ENCODE measurements around the gene RFTN2. TPM values are rescaled to one million over a fixed set of nuclear protein-coding genes. Genes with fewer than 3 reads are reported as not detected.
A peak's percentile ranks its signal among the peaks of the same experiment; 100 is the strongest.
"Not testable (repeated sequence)": the region's sequence is repeated elsewhere in the genome, so short reads cannot be mapped to it uniquely, and the experiment has no call there.

Gene RFTN2
- total and polyA plus RNA-seq, 8 donors = 4.5 to 35.2 (median 20.4) TPM

DNA sequence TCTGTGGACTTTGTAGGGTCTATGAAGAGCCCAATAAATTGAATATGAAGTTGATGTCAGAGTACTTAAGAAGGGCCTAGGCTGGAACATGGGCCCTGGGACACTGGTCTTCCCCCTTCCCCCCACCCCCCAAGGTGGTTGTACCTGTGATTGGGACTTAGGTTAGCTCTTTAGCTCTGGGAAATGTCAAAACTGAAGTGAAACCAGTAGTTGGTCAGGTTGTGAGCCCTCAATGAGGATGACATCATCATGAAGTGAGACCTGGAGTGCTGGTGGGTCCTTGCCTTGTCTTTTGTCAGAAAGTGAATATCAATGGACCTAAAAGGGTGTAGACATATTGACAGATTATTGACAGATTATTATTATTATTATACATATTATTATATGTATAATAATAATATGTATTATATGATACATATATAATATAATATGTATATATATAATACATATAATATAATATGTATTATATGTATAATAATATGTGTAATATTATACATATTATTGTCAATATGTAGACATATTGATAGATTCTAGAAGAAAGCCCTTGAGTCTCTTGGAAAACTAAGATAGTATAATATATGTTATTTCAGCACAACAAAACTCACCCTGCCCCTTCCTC lies 35.1 kb upstream of the RFTN2 start:
- Histone ChIP-seq H3K36me3 (peaks cover 0 to 8% of the 10 kb centered on the region in 2 donors), H3K27ac (no peak overlapping the region), H3K4me1 (peaks cover 25 to 35% of the 10 kb centered on the region in 2 donors), H3K4me3 (no peak overlapping the region), H3K27me3 (no peaks in the 10 kb centered on the region), H3K9me3 (no peaks in the 10 kb centered on the region)
- DNase-seq = no peak
- TF ChIP-seq, protein P1, sequence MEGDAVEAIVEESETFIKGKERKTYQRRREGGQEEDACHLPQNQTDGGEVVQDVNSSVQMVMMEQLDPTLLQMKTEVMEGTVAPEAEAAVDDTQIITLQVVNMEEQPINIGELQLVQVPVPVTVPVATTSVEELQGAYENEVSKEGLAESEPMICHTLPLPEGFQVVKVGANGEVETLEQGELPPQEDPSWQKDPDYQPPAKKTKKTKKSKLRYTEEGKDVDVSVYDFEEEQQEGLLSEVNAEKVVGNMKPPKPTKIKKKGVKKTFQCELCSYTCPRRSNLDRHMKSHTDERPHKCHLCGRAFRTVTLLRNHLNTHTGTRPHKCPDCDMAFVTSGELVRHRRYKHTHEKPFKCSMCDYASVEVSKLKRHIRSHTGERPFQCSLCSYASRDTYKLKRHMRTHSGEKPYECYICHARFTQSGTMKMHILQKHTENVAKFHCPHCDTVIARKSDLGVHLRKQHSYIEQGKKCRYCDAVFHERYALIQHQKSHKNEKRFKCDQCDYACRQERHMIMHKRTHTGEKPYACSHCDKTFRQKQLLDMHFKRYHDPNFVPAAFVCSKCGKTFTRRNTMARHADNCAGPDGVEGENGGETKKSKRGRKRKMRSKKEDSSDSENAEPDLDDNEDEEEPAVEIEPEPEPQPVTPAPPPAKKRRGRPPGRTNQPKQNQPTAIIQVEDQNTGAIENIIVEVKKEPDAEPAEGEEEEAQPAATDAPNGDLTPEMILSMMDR (IDR thresholded peaks at IDR 0.05) = no peak
- intact Hi-C loops (cut with DNase I) = loop anchor here in 1 of 2 donors (10.0 kb wide), 1 partner anchor 64 kb away; no protein-coding TSS in a partner anchor
- no peak for ATAC-seq

DNA sequence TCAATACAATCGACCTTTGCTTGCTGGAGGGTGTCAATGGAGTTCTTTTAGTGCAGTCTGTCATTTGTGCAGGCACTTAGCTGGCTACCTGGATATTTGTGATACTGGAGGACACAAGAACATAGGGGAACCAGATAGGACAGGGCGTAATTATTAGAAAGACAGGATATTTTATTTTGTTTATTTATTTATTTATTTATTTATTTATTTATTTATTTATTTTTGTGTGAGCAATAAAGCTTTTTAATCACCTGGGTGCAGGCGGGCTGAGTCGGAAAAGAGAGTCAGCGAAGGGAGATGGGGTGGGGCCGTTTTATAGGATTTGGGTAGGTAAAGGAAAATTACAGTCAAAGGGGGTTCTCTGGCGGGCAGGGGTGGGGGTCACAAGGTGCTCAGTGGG lies 33.8 kb upstream of the RFTN2 start:
- H3K27ac ChIP-seq; intact Hi-C loops (cut with DNase I); ATAC-seq: not testable (repeated sequence)

DNA sequence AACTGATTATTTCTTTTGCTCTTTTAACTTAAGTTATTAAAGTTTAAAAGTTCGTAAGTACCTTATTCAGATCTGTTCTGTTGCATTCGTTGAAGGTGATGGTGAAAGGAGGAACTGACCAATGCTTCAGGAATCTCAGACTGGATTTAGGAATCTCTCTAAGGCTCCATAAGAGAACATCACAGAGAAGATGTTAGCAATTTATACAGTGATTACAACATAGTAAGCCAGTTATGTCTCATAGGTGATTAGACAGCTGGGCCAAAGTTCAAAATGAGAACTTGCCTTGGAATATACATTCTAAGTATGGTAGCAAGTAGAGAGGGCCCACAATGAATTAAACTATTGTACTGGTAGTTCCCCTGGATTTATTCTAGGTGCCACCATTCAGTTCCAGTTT lies 32.9 kb upstream of the RFTN2 start:
- intact Hi-C loops (cut with DNase I) = no loop called here
- Histone ChIP-seq H3K4me3 (peak overlapping the region in 1 of 2 donors; percentile 86), H3K27me3 (no peaks in the 10 kb centered on the region), H3K4me1 (peaks cover 25 to 42% of the 10 kb centered on the region in 2 donors), H3K9me3 (no peaks in the 10 kb centered on the region), H3K36me3 (no peaks in the 10 kb centered on the region), H3K27ac (no peak overlapping the region)
- no peak for DNase-seq
- no peak for ATAC-seq
- TF ChIP-seq, protein P1 (IDR thresholded peaks at IDR 0.05) = no peak

More for the DNA sequence above, 33.8 kb upstream of the RFTN2 start:
- not testable (repeated sequence) for H3K36me3 ChIP-seq, DNase-seq, H3K27me3 ChIP-seq, H3K9me3 ChIP-seq, H3K4me3 ChIP-seq
- H3K4me1 ChIP-seq = peaks cover 25 to 42% of the 10 kb centered on the region in 2 donors

DNA sequence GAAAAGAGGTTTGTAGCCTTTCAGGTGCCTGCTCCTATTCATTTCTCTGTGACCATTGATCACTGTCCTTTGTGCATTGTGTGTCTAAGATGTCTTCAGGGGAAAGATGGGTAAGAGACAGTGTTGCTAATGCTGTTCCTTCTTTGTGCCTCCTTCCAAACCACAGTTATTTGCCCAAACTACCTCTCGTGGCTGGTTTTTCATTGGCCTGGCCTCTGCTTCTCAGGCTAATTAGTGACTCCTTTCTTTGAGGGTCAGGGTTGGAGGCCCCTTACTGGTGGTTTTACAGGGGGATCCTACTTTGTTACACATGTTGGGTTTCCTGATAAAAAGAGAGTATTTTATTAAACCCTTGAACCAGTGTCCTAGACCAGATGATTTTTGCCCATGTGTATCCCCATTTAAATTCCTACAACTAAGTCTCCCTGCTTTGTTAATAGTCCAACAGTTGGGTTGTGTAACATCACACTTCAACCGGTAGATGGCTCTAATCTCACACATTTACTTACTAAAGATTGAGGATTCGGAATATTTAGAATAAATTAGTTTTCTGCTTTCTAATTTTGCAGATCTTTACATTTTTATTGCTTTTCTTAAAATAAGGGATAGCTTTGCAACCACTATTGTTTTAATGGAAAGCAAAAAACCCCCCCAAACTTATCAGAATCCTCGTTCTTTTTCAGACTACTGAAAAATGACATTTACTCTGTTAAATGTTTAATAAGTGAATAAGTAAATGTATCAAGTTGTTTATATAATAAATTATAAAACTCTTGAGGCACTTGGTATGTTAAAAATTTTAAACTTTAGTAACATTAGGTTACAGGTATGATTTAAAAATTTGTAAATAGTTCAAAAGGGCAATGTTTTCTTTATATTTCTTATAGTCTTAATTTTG lies 32.2 kb upstream of the RFTN2 start:
- DNase-seq = peak in 2 of 4 donors; percentile 22 to 43
- Histone ChIP-seq H3K27me3 (no peaks in the 10 kb centered on the region), H3K36me3 (no peaks in the 10 kb centered on the region), H3K4me1 (peaks cover 25 to 42% of the 10 kb centered on the region in 2 donors), H3K27ac (no peak overlapping the region), H3K9me3 (no peaks in the 10 kb centered on the region), H3K4me3 (peak overlapping the region in 1 of 2 donors; percentile 86)
- intact Hi-C loops (cut with DNase I) = no loop called here
- peak; percentile 32 for ATAC-seq
- TF ChIP-seq, protein P1 (IDR thresholded peaks at IDR 0.05) = peak in 1 of 2 donors; percentile 59

DNA sequence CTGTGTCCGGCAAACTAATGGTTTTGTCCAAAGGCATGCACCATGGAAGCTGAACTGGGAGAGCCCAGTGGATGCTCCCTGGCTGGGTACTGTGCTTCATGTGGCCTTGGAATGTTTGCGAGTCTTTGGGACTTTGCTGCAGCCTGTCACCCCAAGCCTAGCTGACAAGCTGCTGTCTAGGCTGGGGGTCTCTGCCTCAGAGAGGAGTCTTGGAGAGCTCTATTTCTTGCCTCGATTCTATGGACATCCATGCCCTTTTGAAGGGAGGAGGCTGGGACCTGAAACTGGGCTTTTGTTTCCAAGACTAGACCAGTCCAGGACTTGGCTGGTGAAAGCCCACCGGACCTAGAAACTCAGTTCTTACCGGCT lies 31.4 kb upstream of the RFTN2 start:
- Histone ChIP-seq H3K36me3 (no peaks in the 10 kb centered on the region), H3K27ac (no peak overlapping the region), H3K9me3 (no peaks in the 10 kb centered on the region), H3K27me3 (no peaks in the 10 kb centered on the region), H3K4me3 (peak overlapping the region; percentile 86 to 97), H3K4me1 (peaks cover 25 to 42% of the 10 kb centered on the region in 2 donors)
- intact Hi-C loops (cut with DNase I) = no loop called here
- DNase-seq = no peak
- no peak for ATAC-seq
- TF ChIP-seq, protein P1 (IDR thresholded peaks at IDR 0.05) = no peak

All from left lung (tissue), 10 donors.